CD14-positive monocyte (primary cell): ENCODE measurements around the gene PRRC2B. TPM values are rescaled to one million over a fixed set of nuclear protein-coding genes. Genes with fewer than 3 reads are reported as not detected.

ENCODE experiments used
- DNase-seq, 3 donors: peaks; one replicate each; pipeline ENCODE4 v3.0.0-alpha.2; 2011 to 2022
- H2AFZ ChIP-seq: 2 replicates; pipeline ENCODE4 v1.6.0; 2012; ENCODE audit warnings: mild to moderate bottlenecking, low read depth, low read length, inconsistent platforms; ENCODE audit not compliant: insufficient read depth, poor library complexity, severe bottlenecking
- H3K27ac ChIP-seq, 2 donors: 1 replicate in 1 of 2; 2 replicates in 1 of 2; pipeline ENCODE4 v1.5.1; 2012 to 2013; ENCODE audit warnings: low read length in 2 of 2, control low read depth in 1 of 2, inconsistent platforms in 1 of 2, low read depth in 1 of 2, mild to moderate bottlenecking in 1 of 2
- H3K27me3 ChIP-seq, 2 donors: one replicate each; pipeline versions ENCODE4 v1.6.0 to v1.6.1; 2011 to 2013; ENCODE audit warnings: low read length in 2 of 2; ENCODE audit not compliant: control insufficient read depth in 2 of 2, insufficient read depth in 2 of 2
- H3K36me3 ChIP-seq, 2 donors: replicated peaks in 1 of 2; 1 replicate in 1 of 2; 2 replicates in 1 of 2; pipeline versions ENCODE4 v1.5.1 to v1.6.1; 2012 to 2013; ENCODE audit warnings: low read length in 2 of 2, control low read depth in 1 of 2, inconsistent platforms in 1 of 2, mild to moderate bottlenecking in 1 of 2; ENCODE audit not compliant: insufficient read depth in 2 of 2, control insufficient read depth in 1 of 2
- H3K4me1 ChIP-seq, 2 donors: 1 replicate in 1 of 2; 2 replicates in 1 of 2; pipeline versions ENCODE4 v1.5.1 to v1.6.1; 2012 to 2013; ENCODE audit warnings: low read length in 2 of 2, control low read depth in 1 of 2, inconsistent platforms in 1 of 2, mild to moderate bottlenecking in 1 of 2, moderate library complexity in 1 of 2; ENCODE audit not compliant: insufficient read depth in 2 of 2, control insufficient read depth in 1 of 2
- H3K4me2 ChIP-seq: replicated peaks from 2 replicates; pipeline ENCODE3; 2012; ENCODE audit warnings: low read length, moderate library complexity, mild to moderate bottlenecking; ENCODE audit not compliant: poor library complexity, severe bottlenecking; ENCODE audit errors: extremely low read depth
- H3K4me3 ChIP-seq, 3 experiments: fragments of 200-600 bp in 1 of 3; sonication (generic) in 1 of 3; replicated peaks in 1 of 3; 1 replicate in 2 of 3; 2 replicates in 1 of 3; pipeline ENCODE4 v1.5.1; 2011 to 2013; ENCODE audit warnings: low read length in 3 of 3, mild to moderate bottlenecking in 3 of 3, control low read depth in 2 of 3, low read depth in 2 of 3, inconsistent platforms in 1 of 3, moderate library complexity in 1 of 3
- H3K79me2 ChIP-seq: 2 replicates; pipeline ENCODE4 v1.6.0; 2012; ENCODE audit warnings: mild to moderate bottlenecking, control low read depth, inconsistent platforms, low read length, moderate library complexity; ENCODE audit not compliant: insufficient read depth
- H3K9ac ChIP-seq: 2 replicates; pipeline ENCODE4 v1.6.0; 2017; ENCODE audit warnings: low read length, mild to moderate bottlenecking; ENCODE audit not compliant: insufficient read depth, poor library complexity, severe bottlenecking
- H3K9me3 ChIP-seq, 2 donors: replicated peaks in 1 of 2; 1 replicate in 1 of 2; 2 replicates in 1 of 2; pipeline versions ENCODE4 v1.5.1 to v1.6.1; 2012 to 2013; ENCODE audit warnings: low read length in 2 of 2, control low read depth in 1 of 2; ENCODE audit not compliant: control insufficient read depth in 1 of 2, insufficient read depth in 1 of 2
- H4K20me1 ChIP-seq: 2 replicates; pipeline ENCODE4 v1.6.0; 2012; ENCODE audit warnings: mild to moderate bottlenecking, low read length, control low read depth, moderate library complexity; ENCODE audit not compliant: insufficient read depth
- H3K27ac Mint-ChIP-seq, 7 donors: one replicate each; pipeline ENCODE4 v1.8.0; 2020; ENCODE audit warnings: mild to moderate bottlenecking in 7 of 7, mixed read lengths in 7 of 7, moderate library complexity in 6 of 7, inconsistent platforms in 2 of 7
- H3K27me3 Mint-ChIP-seq, 3 donors: one replicate each; pipeline ENCODE4 v1.8.0; 2021 to 2022; ENCODE audit warnings: low read depth in 3 of 3, mild to moderate bottlenecking in 3 of 3, mixed read lengths in 3 of 3, moderate library complexity in 3 of 3, inconsistent platforms in 1 of 3
- H3K36me3 Mint-ChIP-seq, 2 donors: one replicate each; pipeline ENCODE4 v1.8.0; 2020; ENCODE audit warnings: mixed read lengths in 2 of 2, inconsistent platforms in 1 of 2, mild to moderate bottlenecking in 1 of 2
- H3K4me1 Mint-ChIP-seq: one replicate; pipeline ENCODE4 v1.8.0; 2020; ENCODE audit warnings: mild to moderate bottlenecking, mixed read lengths
- H3K4me3 Mint-ChIP-seq, 2 donors: one replicate each; pipeline ENCODE4 v1.8.0; 2020; ENCODE audit warnings: mild to moderate bottlenecking in 2 of 2, mixed read lengths in 2 of 2, moderate library complexity in 1 of 2
- H3K9me3 Mint-ChIP-seq, 7 donors: one replicate each; pipeline ENCODE4 v1.8.0; 2020 to 2022; ENCODE audit warnings: mixed read lengths in 7 of 7, mild to moderate bottlenecking in 6 of 7, moderate library complexity in 6 of 7, inconsistent platforms in 2 of 7
- WGBS: methylation state at CpG from one replicate; pipeline ENCODE4 v1.1.5; 2013; ENCODE audit warnings: missing lambda C conversion rate; ENCODE audit not compliant: insufficient coverage; 5-methylcytosine and 5-hydroxymethylcytosine counted together
- intact Hi-C, 2 donors: fragments of 100-400 bp; cut with micrococcal nuclease; formaldehyde crosslinking; loops; one replicate each; pipeline versions ENCODE4 v1.15.0 to v1.15.1; 2023
- polyA plus RNA-seq, 3 donors: library from polyadenylated mRNA; depleted of rRNA in 1 of 3; unstranded in 2 of 3; stranded (reverse) in 1 of 3; fragments of 300-500 nt in 2 of 3; fragments of >200 nt in 1 of 3; fragmentation: Illumina TruSeq in 2 of 3; gene quantifications; 1 replicate in 2 of 3; 2 replicates in 1 of 3; pipeline ENCODE4 v1.2.3, GENCODE V29; 2012 to 2021
- TF ChIP-seq, protein P1 (sequence below): fragments of 200-600 bp; IDR thresholded peaks from one replicate; pipeline ENCODE4 v1.8.0; 2022; ENCODE audit warnings: antibody characterized with exemption, mild to moderate bottlenecking

The PRRC2B gene
- polyA plus RNA-seq, 3 donors, result 2.8 to 36.2 (median 8.6) TPM

DNA sequence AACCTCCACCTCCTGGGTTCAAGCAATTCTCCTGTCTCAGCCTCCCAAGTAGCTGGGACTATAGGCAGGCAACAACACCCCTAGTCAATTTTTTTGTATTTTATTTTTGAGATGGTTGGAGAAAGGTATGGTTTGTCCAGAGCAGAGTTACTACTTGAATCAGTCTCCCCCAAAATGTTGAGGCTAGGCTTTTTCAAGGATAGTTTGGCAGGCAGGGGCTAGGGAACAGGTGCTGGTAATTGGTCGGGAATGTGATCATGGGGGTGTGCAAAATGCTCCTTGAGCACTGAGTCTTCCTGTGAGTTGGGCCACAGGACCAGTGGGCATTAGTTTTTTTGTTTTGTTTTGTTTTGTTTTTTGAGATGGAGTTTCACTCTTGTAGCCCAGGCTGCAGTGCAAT lies 28.3 kb upstream of the PRRC2B start:
- H3K4me3 Mint-ChIP-seq, result no peak overlapping the region

DNA sequence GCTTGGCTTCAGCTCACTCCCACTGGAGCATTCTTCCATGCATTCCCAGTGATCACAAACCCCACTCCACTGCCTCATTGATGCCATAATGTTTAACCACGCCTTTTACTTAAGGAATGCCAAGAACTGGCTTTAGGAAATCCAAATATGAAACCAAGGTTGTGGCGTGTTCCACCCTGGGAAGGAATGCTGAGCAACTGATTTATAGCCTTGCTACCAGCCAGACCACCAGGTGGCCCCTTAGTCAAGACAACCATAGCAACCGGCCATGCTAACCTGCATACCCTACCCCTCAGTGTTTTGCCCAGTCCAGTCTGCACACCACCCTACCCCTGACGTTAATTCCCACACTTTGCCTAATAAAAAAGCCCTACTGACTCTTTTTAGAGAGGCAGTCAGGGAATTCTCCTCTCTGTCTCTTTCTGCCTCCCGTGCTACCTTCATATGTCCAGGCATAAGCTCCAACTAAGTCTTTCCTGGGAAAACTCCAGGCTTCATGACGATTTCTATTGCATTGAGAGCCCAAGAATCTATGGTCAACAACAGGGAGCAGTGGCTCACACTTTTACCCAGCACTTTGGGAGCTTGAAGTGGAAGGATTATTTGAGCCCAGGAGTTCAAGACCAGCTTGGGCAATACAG lies 27.0 kb upstream of the PRRC2B start:
- H3K4me1 Mint-ChIP-seq, result no peaks in the 10 kb centered on the region
- no peaks in the 10 kb centered on the region for H3K36me3 Mint-ChIP-seq
- no peaks in the 10 kb centered on the region for H3K9me3 Mint-ChIP-seq
- H3K79me2 ChIP-seq, result no peaks in the 10 kb centered on the region
- no peaks in the 10 kb centered on the region for H4K20me1 ChIP-seq
- no peaks in the 10 kb centered on the region for H3K27me3 ChIP-seq
- H3K4me3 Mint-ChIP-seq, result no peak overlapping the region
- WGBS, result 72% methylated on average over 6 of the region's 6 CpGs
- no peaks in the 10 kb centered on the region for H3K9me3 ChIP-seq
- no peak for DNase-seq
- H3K4me3 ChIP-seq, result no peak overlapping the region
- H3K9ac ChIP-seq, result no peak overlapping the region
- no peak overlapping the region for H2AFZ ChIP-seq
- H3K27ac ChIP-seq, result no peak overlapping the region
- H3K36me3 ChIP-seq, result no peaks in the 10 kb centered on the region
- H3K27me3 Mint-ChIP-seq, result peaks cover 1 to 3% (median 2%) of the 10 kb centered on the region in 3 donors
- TF ChIP-seq, protein P1, sequence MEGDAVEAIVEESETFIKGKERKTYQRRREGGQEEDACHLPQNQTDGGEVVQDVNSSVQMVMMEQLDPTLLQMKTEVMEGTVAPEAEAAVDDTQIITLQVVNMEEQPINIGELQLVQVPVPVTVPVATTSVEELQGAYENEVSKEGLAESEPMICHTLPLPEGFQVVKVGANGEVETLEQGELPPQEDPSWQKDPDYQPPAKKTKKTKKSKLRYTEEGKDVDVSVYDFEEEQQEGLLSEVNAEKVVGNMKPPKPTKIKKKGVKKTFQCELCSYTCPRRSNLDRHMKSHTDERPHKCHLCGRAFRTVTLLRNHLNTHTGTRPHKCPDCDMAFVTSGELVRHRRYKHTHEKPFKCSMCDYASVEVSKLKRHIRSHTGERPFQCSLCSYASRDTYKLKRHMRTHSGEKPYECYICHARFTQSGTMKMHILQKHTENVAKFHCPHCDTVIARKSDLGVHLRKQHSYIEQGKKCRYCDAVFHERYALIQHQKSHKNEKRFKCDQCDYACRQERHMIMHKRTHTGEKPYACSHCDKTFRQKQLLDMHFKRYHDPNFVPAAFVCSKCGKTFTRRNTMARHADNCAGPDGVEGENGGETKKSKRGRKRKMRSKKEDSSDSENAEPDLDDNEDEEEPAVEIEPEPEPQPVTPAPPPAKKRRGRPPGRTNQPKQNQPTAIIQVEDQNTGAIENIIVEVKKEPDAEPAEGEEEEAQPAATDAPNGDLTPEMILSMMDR, result no peak
- H3K4me1 ChIP-seq, result peaks cover under 1 to 1% of the 10 kb centered on the region in 2 donors
- intact Hi-C loops, result no loop called here
- peak overlapping the region in 1 of 7 donors; percentile 46 for H3K27ac Mint-ChIP-seq
- no peak overlapping the region for H3K4me2 ChIP-seq

More for the DNA sequence above, 28.3 kb upstream of the PRRC2B start:
- TF ChIP-seq, protein P1, result no peak
- no peaks in the 10 kb centered on the region for H3K9me3 ChIP-seq
- DNase-seq, result no peak
- no peaks in the 10 kb centered on the region for H3K27me3 ChIP-seq
- H3K36me3 ChIP-seq, result no peaks in the 10 kb centered on the region
- H3K4me1 Mint-ChIP-seq, result peaks cover 10% of the 10 kb centered on the region
- H3K27me3 Mint-ChIP-seq, result peaks cover 1 to 3% (median 2%) of the 10 kb centered on the region in 3 donors
- no peaks in the 10 kb centered on the region for H3K9me3 Mint-ChIP-seq
- H3K36me3 Mint-ChIP-seq, result no peaks in the 10 kb centered on the region
- no peak overlapping the region for H2AFZ ChIP-seq
- no peak overlapping the region for H3K4me2 ChIP-seq
- WGBS, result 100% methylated on average over 1 of the region's 1 CpG
- H3K27ac ChIP-seq, result no peak overlapping the region
- peaks cover 12 to 14% of the 10 kb centered on the region in 2 donors for H3K4me1 ChIP-seq
- H3K79me2 ChIP-seq, result no peaks in the 10 kb centered on the region
- no peak overlapping the region for H3K27ac Mint-ChIP-seq
- intact Hi-C loops, result no loop called here
- no peaks in the 10 kb centered on the region for H4K20me1 ChIP-seq
- H3K4me3 ChIP-seq, result no peak overlapping the region
- H3K9ac ChIP-seq, result no peak overlapping the region
